BLaER1 (cell line): ENCODE data around the gene TMPRSS7.
A peak's percentile ranks its signal among the peaks of the same experiment; 100 is the strongest.

Experiments used
- H3K27ac ChIP-seq: shearing (Covaris generic); formaldehyde crosslinking; 2 replicates; pipeline ENCODE4 v1.8.1; 2022
- H3K27me3 ChIP-seq: shearing (Covaris generic); formaldehyde crosslinking; 2 replicates; pipeline ENCODE4 v1.8.1; 2022
- H3K36me3 ChIP-seq: shearing (Covaris generic); formaldehyde crosslinking; 2 replicates; pipeline ENCODE4 v1.8.1; 2022
- H3K4me1 ChIP-seq: shearing (Covaris generic); formaldehyde crosslinking; 2 replicates; pipeline ENCODE4 v1.8.1; 2022
- H3K4me2 ChIP-seq: shearing (Covaris generic); formaldehyde crosslinking; 2 replicates; pipeline ENCODE4 v1.8.1; 2022
- H3K4me3 ChIP-seq: shearing (Covaris generic); formaldehyde crosslinking; 2 replicates; pipeline ENCODE4 v1.8.1; 2022
- H3K9ac ChIP-seq: shearing (Covaris generic); formaldehyde crosslinking; 2 replicates; pipeline ENCODE4 v1.8.1; 2022
- H3K9me3 ChIP-seq: shearing (Covaris generic); formaldehyde crosslinking; 2 replicates; pipeline ENCODE4 v1.8.1; 2022
- H4K20me1 ChIP-seq: shearing (Covaris generic); formaldehyde crosslinking; 2 replicates; pipeline ENCODE4 v1.8.1; 2022
- Cebpa-rat ChIP-seq: shearing (Covaris generic); IDR thresholded peaks from 2 replicates; pipeline ENCODE4 v1.8.1; 2022

The TMPRSS7 gene

GRCh38 chr3:112034436-112034835 is at the start of gene TMPRSS7:
TSS of gene TMPRSS7 (plus strand) at chr3:112034736. CDS start at chr3:112034846, 110 bp downstream.
- no peaks in the 10 kb centered on the region for H3K36me3 ChIP-seq
- H3K27me3 ChIP-seq: no peaks in the 10 kb centered on the region
- H3K9ac ChIP-seq: no peak within 1 kb of the TSS
- H3K4me3 ChIP-seq: no peak within 1 kb of the TSS
- H4K20me1 ChIP-seq: no peaks in the 10 kb centered on the region
- no peak for TF ChIP-seq Cebpa-rat
- no peak within 1 kb of the TSS for H3K4me2 ChIP-seq
- H3K4me1 ChIP-seq: no peaks in the 10 kb centered on the region
- H3K27ac ChIP-seq: no peak within 1 kb of the TSS
- H3K9me3 ChIP-seq: no peaks in the 10 kb centered on the region

DNA sequence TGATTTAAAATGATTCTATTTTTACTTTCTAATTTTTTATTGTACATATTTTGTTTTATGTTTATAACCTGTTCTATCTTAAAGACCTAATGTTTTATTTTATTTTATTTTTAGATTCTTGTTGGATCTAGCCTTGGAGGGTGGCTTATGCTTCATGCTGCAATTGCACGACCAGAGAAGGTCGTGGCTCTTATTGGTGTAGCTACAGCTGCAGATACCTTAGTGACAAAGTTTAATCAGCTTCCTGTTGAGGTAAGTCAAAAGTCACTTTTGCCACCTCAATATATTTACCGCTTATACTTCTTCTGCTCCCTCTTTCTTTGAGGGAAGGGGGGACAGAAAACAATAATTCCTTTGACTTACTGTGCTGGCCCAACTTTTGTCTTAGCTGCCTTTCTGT is 47.7 kb upstream of the TMPRSS7 start:
- peaks cover 51% of the 10 kb centered on the region for H4K20me1 ChIP-seq

DNA sequence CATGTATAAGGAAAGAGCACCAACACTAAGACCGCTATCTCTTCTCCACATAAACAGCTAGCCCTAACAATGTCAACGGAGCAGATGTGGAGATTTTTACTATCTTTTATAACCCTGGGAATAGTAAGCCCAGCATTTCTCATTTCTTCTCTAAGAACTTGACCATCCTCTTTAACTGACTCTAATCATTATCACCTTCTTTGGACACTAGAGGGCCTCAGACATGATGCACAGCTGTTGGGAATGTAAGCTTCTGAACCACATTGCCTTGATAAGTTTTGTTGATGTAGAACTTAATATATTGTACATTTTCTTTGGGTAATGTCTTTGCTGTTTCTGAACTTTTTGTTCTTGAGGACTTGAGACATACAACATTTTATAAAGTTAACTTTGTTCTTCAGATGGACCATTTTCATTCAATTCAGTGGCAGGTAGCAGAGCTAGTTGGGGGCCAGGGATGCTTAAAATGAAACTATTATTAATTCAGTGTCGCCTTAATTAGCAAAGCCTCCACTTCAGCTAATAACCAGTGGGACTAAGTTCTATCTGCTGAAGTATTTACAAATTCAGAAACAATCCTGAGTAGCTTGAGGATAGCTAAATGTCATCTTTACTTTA is 45.4 kb upstream of the TMPRSS7 start:
- no peaks in the 10 kb centered on the region for H3K4me1 ChIP-seq
- no peak for TF ChIP-seq Cebpa-rat
- H3K27ac ChIP-seq: no peak overlapping the region
- no peak overlapping the region for H3K9ac ChIP-seq
- H4K20me1 ChIP-seq: peaks cover 38% of the 10 kb centered on the region
- no peaks in the 10 kb centered on the region for H3K9me3 ChIP-seq
- H3K36me3 ChIP-seq: peaks cover 69% of the 10 kb centered on the region
- no peaks in the 10 kb centered on the region for H3K27me3 ChIP-seq
- no peak overlapping the region for H3K4me2 ChIP-seq
- no peak overlapping the region for H3K4me3 ChIP-seq

More for the DNA sequence above, 47.7 kb upstream of the TMPRSS7 start:
- Histone ChIP-seq H3K9me3 (no peaks in the 10 kb centered on the region), H3K27me3 (no peaks in the 10 kb centered on the region), H3K9ac (no peak overlapping the region), H3K27ac (no peak overlapping the region), H3K4me3 (no peak overlapping the region), H3K36me3 (peaks cover 64% of the 10 kb centered on the region), H3K4me1 (peaks cover 2% of the 10 kb centered on the region), H3K4me2 (no peak overlapping the region)
- TF ChIP-seq Cebpa-rat: no peak

GRCh38 chr3:111993038-111993437 is 41.5 kb upstream of the TMPRSS7 start:
- Histone ChIP-seq H3K9me3 (no peaks in the 10 kb centered on the region), H3K27ac (no peak overlapping the region), H3K27me3 (peaks cover 12% of the 10 kb centered on the region), H3K36me3 (peaks cover 32% of the 10 kb centered on the region), H3K4me1 (no peaks in the 10 kb centered on the region), H4K20me1 (peaks cover 13% of the 10 kb centered on the region; the same call in 1 of the 2 replicates), H3K4me2 (no peak overlapping the region), H3K4me3 (no peak overlapping the region), H3K9ac (no peak overlapping the region)
- TF ChIP-seq Cebpa-rat: no peak

DNA sequence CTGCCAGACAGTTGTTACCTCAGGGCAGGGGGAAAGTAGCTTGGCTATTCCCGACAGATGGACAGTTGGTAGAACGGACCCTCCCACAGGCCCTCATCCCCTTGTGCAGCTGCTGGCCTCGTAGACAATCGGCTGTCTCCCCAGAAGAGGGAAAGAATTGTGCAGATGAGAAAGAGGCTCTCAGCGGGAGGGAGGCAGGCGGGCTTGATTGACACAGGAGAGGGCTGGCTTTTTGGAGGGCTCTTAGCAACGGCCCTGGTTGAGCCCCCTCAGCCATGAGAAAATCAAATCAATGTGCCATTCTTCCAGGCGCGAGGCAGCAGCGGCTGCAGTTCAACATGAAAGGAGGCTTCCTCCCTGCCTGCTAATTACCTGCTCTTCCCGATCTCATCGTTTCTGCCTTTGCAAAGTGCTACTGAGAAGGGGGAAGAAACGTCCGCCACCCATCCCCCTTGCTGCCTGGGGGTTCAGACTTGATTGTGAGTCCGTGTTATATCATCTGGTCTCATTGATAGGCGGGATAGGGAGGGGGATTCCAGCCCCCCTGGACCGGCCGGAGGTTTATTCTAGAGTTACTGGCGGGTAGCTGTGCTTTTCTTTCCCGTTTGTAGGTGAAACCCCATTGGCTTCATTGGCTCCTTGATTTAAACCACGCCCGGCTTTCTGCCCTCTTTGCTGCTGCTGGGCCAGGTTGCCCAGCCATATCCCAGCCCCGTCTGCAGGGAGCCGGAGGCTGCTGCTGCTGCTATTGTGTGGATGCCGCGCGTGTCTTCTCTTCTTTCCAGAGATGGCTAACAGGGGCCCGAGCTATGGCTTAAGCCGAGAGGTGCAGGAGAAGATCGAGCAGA is 35.7 kb upstream of the TMPRSS7 start, which contains the start of gene TAGLN3:
Gene TAGLN3, plus strand, starts transcription at position 287 of the 848 bp plus-strand sequence. Its CDS starts 501 bp downstream, at position 788.
- H3K27ac ChIP-seq: no peak within 1 kb of the TSS
- peaks cover 48% of the 10 kb centered on the region for H3K27me3 ChIP-seq
- 0 out of 2 replicates have a peak within 1 kb of the TSS, but pooled peaks have one; percentile 6 for H3K4me3 ChIP-seq
- peaks cover 10% of the 10 kb centered on the region; the same call in 1 of the 2 replicates for H4K20me1 ChIP-seq
- TF ChIP-seq Cebpa-rat: no peak
- peaks cover 14% of the 10 kb centered on the region for H3K4me1 ChIP-seq
- peak within 1 kb of the TSS; percentile 31 for H3K4me2 ChIP-seq
- H3K9ac ChIP-seq: no peak within 1 kb of the TSS
- H3K9me3 ChIP-seq: no peaks in the 10 kb centered on the region
- H3K36me3 ChIP-seq: no peaks in the 10 kb centered on the region

DNA sequence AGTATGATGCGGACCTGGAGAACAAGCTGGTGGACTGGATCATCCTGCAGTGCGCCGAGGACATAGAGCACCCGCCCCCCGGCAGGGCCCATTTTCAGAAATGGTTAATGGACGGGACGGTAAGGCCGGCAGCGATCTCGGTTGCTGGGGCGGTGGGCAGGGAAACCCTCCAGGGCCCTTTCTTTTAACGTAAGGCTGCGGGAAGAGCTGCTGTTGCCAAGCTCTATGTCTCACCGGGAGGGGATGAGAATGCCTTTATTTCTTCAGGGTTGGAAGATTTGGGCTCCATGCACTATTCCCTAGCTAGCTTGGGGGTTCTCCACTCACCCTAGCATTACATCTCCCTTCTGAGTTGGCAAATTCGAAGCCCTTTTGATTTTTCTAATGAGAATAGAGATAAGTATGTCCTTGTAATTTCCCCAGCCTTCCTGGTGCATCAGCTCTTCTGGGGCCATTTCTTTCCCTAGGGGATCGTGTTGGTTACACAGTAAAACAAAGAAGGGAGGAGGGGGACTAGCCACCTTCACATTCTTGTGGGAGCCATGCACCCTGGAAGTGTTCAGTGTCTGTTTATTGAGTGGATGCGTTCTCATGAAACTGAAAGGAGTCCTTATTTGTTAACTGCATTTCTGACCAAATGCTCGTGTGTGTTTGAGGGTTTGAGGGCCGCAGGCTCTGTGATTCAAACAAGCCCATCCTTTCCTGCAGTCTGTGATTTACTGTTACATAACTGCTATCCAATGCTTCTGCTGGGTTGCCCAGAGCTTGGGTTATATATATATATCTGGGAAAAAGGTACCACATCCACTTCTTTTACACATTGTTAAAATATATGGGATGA is 34.8 kb upstream of the TMPRSS7 start:
- no peaks in the 10 kb centered on the region for H3K9me3 ChIP-seq
- no peak for TF ChIP-seq Cebpa-rat
- peaks cover 10% of the 10 kb centered on the region; the same call in 1 of the 2 replicates for H4K20me1 ChIP-seq
- H3K4me1 ChIP-seq: peaks cover 14% of the 10 kb centered on the region
- H3K9ac ChIP-seq: no peak overlapping the region
- no peak overlapping the region for H3K27ac ChIP-seq
- H3K27me3 ChIP-seq: peaks cover 48% of the 10 kb centered on the region
- H3K4me3 ChIP-seq: 0 out of 2 replicates have a peak overlapping the region, but pooled peaks have one; percentile 6
- H3K36me3 ChIP-seq: no peaks in the 10 kb centered on the region
- H3K4me2 ChIP-seq: peak overlapping the region; percentile 31

GRCh38 chr3:112000367-112000771 is 34.2 kb upstream of the TMPRSS7 start:
- no peak for TF ChIP-seq Cebpa-rat
- Histone ChIP-seq H3K36me3 (no peaks in the 10 kb centered on the region), H3K4me3 (no peak overlapping the region), H4K20me1 (peaks cover 10% of the 10 kb centered on the region; the same call in 1 of the 2 replicates), H3K27me3 (peaks cover 48% of the 10 kb centered on the region), H3K4me1 (peaks cover 14% of the 10 kb centered on the region), H3K27ac (no peak overlapping the region), H3K9me3 (no peaks in the 10 kb centered on the region), H3K9ac (no peak overlapping the region), H3K4me2 (no peak overlapping the region)

- Histone ChIP-seq H4K20me1 (peaks cover 10% of the 10 kb centered on the region; the same call in 1 of the 2 replicates), H3K27ac (no peak overlapping the region), H3K36me3 (no peaks in the 10 kb centered on the region), H3K4me3 (no peak overlapping the region), H3K9me3 (no peaks in the 10 kb centered on the region), H3K9ac (no peak overlapping the region), H3K4me1 (peaks cover 14% of the 10 kb centered on the region), H3K4me2 (no peak overlapping the region), H3K27me3 (peaks cover 48% of the 10 kb centered on the region)
- no peak for TF ChIP-seq Cebpa-rat
Observed at GRCh38 chr3:112000966-112001365, 33.6 kb upstream of the TMPRSS7 start.

DNA sequence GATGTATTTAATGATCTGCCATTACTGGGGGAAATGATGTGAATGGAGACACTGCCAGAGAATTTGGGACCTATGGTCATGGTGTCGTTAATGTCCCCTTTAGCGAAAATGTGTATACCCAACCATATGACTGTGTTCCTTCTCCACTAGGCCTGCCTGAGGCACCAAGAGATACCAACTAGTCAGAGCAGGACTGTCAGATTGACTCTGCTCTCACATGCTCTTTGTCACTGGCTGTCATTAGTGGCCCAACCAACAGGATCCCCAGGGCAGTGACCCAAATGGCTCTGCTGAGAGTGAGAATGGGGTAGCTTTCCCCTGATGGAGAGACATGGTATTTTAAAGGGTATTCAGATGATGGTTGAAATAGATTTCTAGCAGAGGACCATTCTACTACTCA is 33.0 kb upstream of the TMPRSS7 start:
- H3K27ac ChIP-seq: no peak overlapping the region
- TF ChIP-seq Cebpa-rat: no peak
- H3K4me1 ChIP-seq: peaks cover 14% of the 10 kb centered on the region
- peaks cover 10% of the 10 kb centered on the region; the same call in 1 of the 2 replicates for H4K20me1 ChIP-seq
- H3K9me3 ChIP-seq: no peaks in the 10 kb centered on the region
- H3K9ac ChIP-seq: no peak overlapping the region
- H3K4me2 ChIP-seq: no peak overlapping the region
- no peak overlapping the region for H3K4me3 ChIP-seq
- H3K36me3 ChIP-seq: no peaks in the 10 kb centered on the region
- H3K27me3 ChIP-seq: peaks cover 48% of the 10 kb centered on the region
